Keratinocyte (primary cell): ENCODE measurements around the gene LRRC18. TPM values are rescaled to one million over a fixed set of nuclear protein-coding genes. Genes with fewer than 3 reads are reported as not detected.

Experiments used
- DNase-seq: peaks from one replicate; pipeline ENCODE4 v3.0.0-alpha.2; 2011; ENCODE audit warnings: low read depth, missing footprints, low spot score
- FAIRE-seq: peaks from 2 replicates; lab custom pipeline; 2011; peaks lifted over from hg19 to GRCh38; lab: Jason Lieb, UNC
- H2AFZ ChIP-seq: 2 replicates; pipeline ENCODE4 v1.6.0; 2012; ENCODE audit warnings: low read length, control low read depth, inconsistent platforms; ENCODE audit not compliant: control insufficient read depth
- H3K27ac ChIP-seq: 2 replicates; pipeline ENCODE4 v1.5.1; 2011; ENCODE audit warnings: low read length; ENCODE audit not compliant: control insufficient read depth, insufficient read depth
- H3K27me3 ChIP-seq: 3 replicates; pipeline ENCODE4 v1.6.0; 2011; ENCODE audit warnings: low read length; ENCODE audit not compliant: control insufficient read depth, insufficient read depth; ENCODE audit errors: extremely low read depth
- H3K36me3 ChIP-seq, 2 experiments: 2 replicates in 1 of 2; 3 replicates in 1 of 2; pipeline ENCODE4 v1.5.1; 2011; ENCODE audit warnings: low read length in 2 of 2, mild to moderate bottlenecking in 1 of 2; ENCODE audit not compliant: control insufficient read depth in 2 of 2, insufficient read depth in 2 of 2; ENCODE audit errors: extremely low read depth in 1 of 2
- H3K4me1 ChIP-seq: 3 replicates; pipeline ENCODE4 v1.5.1; 2011; ENCODE audit warnings: low read length; ENCODE audit not compliant: control insufficient read depth, insufficient read depth; ENCODE audit errors: extremely low read depth
- H3K4me2 ChIP-seq: 3 replicates; pipeline ENCODE4 v1.6.0; 2011; ENCODE audit warnings: low read depth, low read length; ENCODE audit not compliant: control insufficient read depth, insufficient read depth; ENCODE audit errors: extremely low read depth
- H3K4me3 ChIP-seq, 3 experiments: fragments of 200-600 bp in 1 of 3; sonication (generic) in 1 of 3; 2 replicates in 2 of 3; 3 replicates in 1 of 3; pipeline ENCODE4 v1.5.1; 2011 to 2016; ENCODE audit warnings: low read length in 3 of 3, mild to moderate bottlenecking in 3 of 3, control low read depth in 2 of 3, inconsistent platforms in 1 of 3, low read depth in 1 of 3, mixed read lengths in 1 of 3, mixed run types in 1 of 3, moderate library complexity in 1 of 3; ENCODE audit not compliant: control insufficient read depth in 2 of 3, insufficient read depth in 2 of 3; ENCODE audit errors: extremely low read depth in 1 of 3
- H3K79me2 ChIP-seq: 2 replicates; pipeline ENCODE4 v1.6.0; 2012; ENCODE audit warnings: low read length; ENCODE audit not compliant: control insufficient read depth, insufficient read depth
- H3K9ac ChIP-seq: 3 replicates; pipeline ENCODE4 v1.6.0; 2011; ENCODE audit warnings: low read length; ENCODE audit not compliant: control insufficient read depth, insufficient read depth; ENCODE audit errors: extremely low read depth
- H3K9me1 ChIP-seq: 3 replicates; pipeline ENCODE4 v1.6.0; 2011; ENCODE audit warnings: low read length; ENCODE audit not compliant: control insufficient read depth, insufficient read depth; ENCODE audit errors: extremely low read depth
- H3K9me3 ChIP-seq: 2 replicates; pipeline ENCODE4 v1.5.1; 2012; ENCODE audit warnings: low read depth, low read length; ENCODE audit not compliant: control insufficient read depth
- H4K20me1 ChIP-seq: 3 replicates; pipeline ENCODE4 v1.6.0; 2011; ENCODE audit warnings: low read length; ENCODE audit not compliant: control insufficient read depth, insufficient read depth; ENCODE audit errors: extremely low read depth
- CTCF ChIP-seq, 3 experiments: IDR thresholded peaks in 1 of 3; conservative IDR thresholded peaks in 1 of 3; optimal IDR thresholded peaks in 1 of 3; 2 replicates in 2 of 3; 3 replicates in 1 of 3; pipeline versions ENCODE3 to v1.5.1; 2011; ENCODE audit warnings: low read length in 3 of 3, mild to moderate bottlenecking in 3 of 3, moderate library complexity in 2 of 3, control low read depth in 1 of 3, inconsistent platforms in 1 of 3; ENCODE audit not compliant: insufficient read depth in 2 of 3; ENCODE audit errors: extremely low read depth in 1 of 3
- EZH2 ChIP-seq: IDR thresholded peaks from one replicate; pipeline ENCODE4 v1.6.1; 2012; ENCODE audit warnings: inconsistent platforms, mild to moderate bottlenecking, low read length, moderate library complexity
- dilution Hi-C: fragments of 300-500 bp; cut with MboI; formaldehyde crosslinking; loops from one replicate; pipeline ENCODE4 v1.7.0; 2020; ENCODE audit warnings: low sequenced_read_pairs; ENCODE audit not compliant: extremely low pct_ligation_motif_present
- polyA plus RNA-seq, 5 experiments: library from polyadenylated mRNA; depleted of rRNA in 3 of 5; stranded (reverse) in 3 of 5; stranded (forward) in 1 of 5; unstranded in 1 of 5; fragments of >200 nt; gene quantifications; 1 replicate in 1 of 5; 2 replicates in 3 of 5; 3 replicates in 1 of 5; pipeline versions ENCODE4 v1.2.1 to v1.2.3, GENCODE V29; 2011 to 2012; ENCODE audit warnings: missing spikeins in 2 of 5, low read depth in 1 of 5, low replicate concordance in 1 of 5

LRRC18 gene
- polyA plus RNA-seq, 1 donor (not counting 4 experiments of a cell fraction or from before 2014, with no cell fraction given), result not detected

GRCh38 chr10:48884179-48885045, 55.2 kb downstream of the LRRC18 start:
- no peak overlapping the region for H3K9ac ChIP-seq
- H3K4me2 ChIP-seq, result no peak overlapping the region
- H3K4me3 ChIP-seq, result no peak overlapping the region
- no peaks in the 10 kb centered on the region for H3K4me1 ChIP-seq
- H2AFZ ChIP-seq, result no peak overlapping the region
- no peaks in the 10 kb centered on the region for H3K79me2 ChIP-seq
- no peaks in the 10 kb centered on the region for H3K36me3 ChIP-seq
- H3K9me1 ChIP-seq, result no peaks in the 10 kb centered on the region
- no peak for TF ChIP-seq EZH2
- no peak for TF ChIP-seq CTCF (optimal IDR thresholded peaks at IDR 0.05 in 1 of 3, IDR thresholded peaks at IDR 0.05 in 1 of 3, conservative IDR thresholded peaks at IDR 0.05 in 1 of 3; ENCODE audit: extremely low read depth in 1 of 3, insufficient read depth in 2 of 3, low read length in 3 of 3)
- no peak overlapping the region for H3K27ac ChIP-seq
- H3K27me3 ChIP-seq, result no peaks in the 10 kb centered on the region
- dilution Hi-C loops, result no loop called here
- no peaks in the 10 kb centered on the region for H3K9me3 ChIP-seq
- FAIRE-seq (no peak), DNase-seq (no peak)
- no peaks in the 10 kb centered on the region for H4K20me1 ChIP-seq

GRCh38 chr10:48883701-48884100, 55.9 kb downstream of the LRRC18 start:
- H3K4me2 ChIP-seq, result no peak overlapping the region
- H2AFZ ChIP-seq, result no peak overlapping the region
- H3K27ac ChIP-seq, result no peak overlapping the region
- dilution Hi-C loops, result no loop called here
- H3K36me3 ChIP-seq, result no peaks in the 10 kb centered on the region
- no peak overlapping the region for H3K9ac ChIP-seq
- DNase-seq (no peak), FAIRE-seq (no peak)
- no peaks in the 10 kb centered on the region for H3K4me1 ChIP-seq
- no peaks in the 10 kb centered on the region for H3K9me1 ChIP-seq
- H3K4me3 ChIP-seq, result no peak overlapping the region
- no peaks in the 10 kb centered on the region for H3K9me3 ChIP-seq
- no peaks in the 10 kb centered on the region for H4K20me1 ChIP-seq
- no peaks in the 10 kb centered on the region for H3K27me3 ChIP-seq
- TF ChIP-seq EZH2 (no peak), CTCF (optimal IDR thresholded peaks at IDR 0.05 in 1 of 3, IDR thresholded peaks at IDR 0.05 in 1 of 3, conservative IDR thresholded peaks at IDR 0.05 in 1 of 3; ENCODE audit: extremely low read depth in 1 of 3, insufficient read depth in 2 of 3, low read length in 3 of 3) (no peak)
- H3K79me2 ChIP-seq, result no peaks in the 10 kb centered on the region
